KMS-11 (cell line): ENCODE data around the gene CTCF.
A peak's percentile ranks its signal among the peaks of the same experiment; 100 is the strongest.

Experiments
- H2AFZ ChIP-seq: fragments of 200-600 bp; sonication (generic); 2 replicates; pipeline ENCODE4 v1.6.1; 2016; ENCODE audit warnings: antibody characterized with exemption, mixed run types, low read depth
- H3K27ac ChIP-seq: fragments of 200-600 bp; sonication (generic); 2 replicates; pipeline ENCODE4 v1.6.1; 2016; ENCODE audit warnings: mild to moderate bottlenecking, mixed run types
- H3K27me3 ChIP-seq: fragments of 200-600 bp; sonication (generic); 2 replicates; pipeline ENCODE4 v1.6.1; 2017; ENCODE audit warnings: mild to moderate bottlenecking, low read depth, mixed run types, moderate library complexity; ENCODE audit not compliant: insufficient read depth
- H3K36me3 ChIP-seq: fragments of 200-600 bp; sonication (generic); 2 replicates; pipeline ENCODE4 v1.6.1; 2017; ENCODE audit warnings: mild to moderate bottlenecking, mixed run types; ENCODE audit not compliant: insufficient read depth
- H3K4me1 ChIP-seq: fragments of 200-600 bp; sonication (generic); 2 replicates; pipeline ENCODE4 v1.6.1; 2016; ENCODE audit warnings: mild to moderate bottlenecking, low read depth, mixed run types; ENCODE audit not compliant: poor library complexity, severe bottlenecking
- H3K4me2 ChIP-seq: fragments of 200-600 bp; sonication (generic); 2 replicates; pipeline ENCODE4 v1.7.0; 2016; ENCODE audit warnings: mild to moderate bottlenecking, mixed run types
- H3K4me3 ChIP-seq: fragments of 200-600 bp; sonication (generic); IDR thresholded peaks from 2 replicates; pipeline ENCODE4 v1.6.1; 2017; ENCODE audit warnings: low read depth, low read length, mixed read lengths; ENCODE audit not compliant: insufficient read depth
- H3K79me2 ChIP-seq: fragments of 200-600 bp; sonication (generic); 2 replicates; pipeline ENCODE4 v1.6.1; 2016; ENCODE audit warnings: low read depth, mixed run types; ENCODE audit not compliant: insufficient read depth
- H3K9ac ChIP-seq: fragments of 200-600 bp; sonication (generic); 2 replicates; pipeline ENCODE4 v1.6.1; 2016; ENCODE audit warnings: mild to moderate bottlenecking, mixed run types
- H4K20me1 ChIP-seq: fragments of 200-600 bp; sonication (generic); 2 replicates; pipeline ENCODE4 v1.6.1; 2016; ENCODE audit warnings: mild to moderate bottlenecking, mixed run types; ENCODE audit not compliant: insufficient read depth
- TF ChIP-seq, protein P1 (sequence below): fragments of 200-600 bp; sonication (generic); conservative IDR thresholded peaks from 2 replicates; pipeline ENCODE4 v1.6.1; 2017; ENCODE audit warnings: low read depth, mild to moderate bottlenecking, antibody characterized with exemption, low read length, moderate library complexity, mixed read lengths

Gene CTCF

DNA sequence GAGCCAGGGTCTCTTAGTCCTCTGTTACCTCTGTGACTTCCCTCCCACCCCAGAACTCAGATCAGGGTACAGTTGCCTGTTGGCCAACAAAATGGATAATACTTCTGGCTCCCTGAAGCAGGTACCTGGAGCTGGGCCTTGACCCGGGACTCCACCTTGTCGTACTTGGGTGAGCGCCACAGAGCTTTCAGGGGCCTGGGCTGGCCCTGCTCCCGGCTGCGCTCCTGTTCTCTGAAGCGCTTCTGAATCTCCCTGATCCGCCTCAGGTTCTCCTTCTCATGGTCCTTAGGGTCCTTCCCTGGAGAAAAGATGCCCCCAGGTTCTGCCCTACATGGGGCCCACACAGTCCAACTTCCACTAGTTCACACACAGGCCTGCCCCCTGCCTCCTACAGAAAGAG lies 102.5 kb downstream of the CTCF start:
- no peak overlapping the region for H3K27ac ChIP-seq
- H3K27me3 ChIP-seq, result no peaks in the 10 kb centered on the region
- peaks cover 33% of the 10 kb centered on the region for H3K4me1 ChIP-seq
- H3K4me2 ChIP-seq, result no peak overlapping the region
- H3K9ac ChIP-seq, result no peak overlapping the region
- TF ChIP-seq, protein P1, sequence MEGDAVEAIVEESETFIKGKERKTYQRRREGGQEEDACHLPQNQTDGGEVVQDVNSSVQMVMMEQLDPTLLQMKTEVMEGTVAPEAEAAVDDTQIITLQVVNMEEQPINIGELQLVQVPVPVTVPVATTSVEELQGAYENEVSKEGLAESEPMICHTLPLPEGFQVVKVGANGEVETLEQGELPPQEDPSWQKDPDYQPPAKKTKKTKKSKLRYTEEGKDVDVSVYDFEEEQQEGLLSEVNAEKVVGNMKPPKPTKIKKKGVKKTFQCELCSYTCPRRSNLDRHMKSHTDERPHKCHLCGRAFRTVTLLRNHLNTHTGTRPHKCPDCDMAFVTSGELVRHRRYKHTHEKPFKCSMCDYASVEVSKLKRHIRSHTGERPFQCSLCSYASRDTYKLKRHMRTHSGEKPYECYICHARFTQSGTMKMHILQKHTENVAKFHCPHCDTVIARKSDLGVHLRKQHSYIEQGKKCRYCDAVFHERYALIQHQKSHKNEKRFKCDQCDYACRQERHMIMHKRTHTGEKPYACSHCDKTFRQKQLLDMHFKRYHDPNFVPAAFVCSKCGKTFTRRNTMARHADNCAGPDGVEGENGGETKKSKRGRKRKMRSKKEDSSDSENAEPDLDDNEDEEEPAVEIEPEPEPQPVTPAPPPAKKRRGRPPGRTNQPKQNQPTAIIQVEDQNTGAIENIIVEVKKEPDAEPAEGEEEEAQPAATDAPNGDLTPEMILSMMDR, result no peak
- H3K36me3 ChIP-seq, result no peaks in the 10 kb centered on the region
- no peaks in the 10 kb centered on the region for H4K20me1 ChIP-seq
- no peak overlapping the region for H3K4me3 ChIP-seq
- H2AFZ ChIP-seq, result no peak overlapping the region
- H3K79me2 ChIP-seq, result no peaks in the 10 kb centered on the region; the same call in 1 of the 2 replicates

DNA sequence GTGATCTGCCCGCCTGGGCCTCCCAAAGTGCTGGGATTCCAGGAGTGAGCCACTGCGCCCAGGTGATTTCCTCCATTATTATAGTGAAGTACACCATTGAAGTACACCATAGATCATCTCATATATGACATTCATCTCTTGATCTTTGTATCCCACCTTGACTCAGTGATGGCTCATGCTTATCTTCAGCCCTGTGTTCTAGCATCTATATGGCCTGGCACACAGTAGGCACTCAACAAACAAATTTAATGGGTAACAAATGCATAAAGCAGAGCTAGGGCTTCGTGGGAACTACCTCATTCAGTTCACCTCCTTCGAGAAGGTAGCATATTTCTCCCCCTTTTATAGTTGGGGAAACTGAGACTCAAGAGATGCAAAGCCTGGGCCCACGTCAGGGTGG lies 103.3 kb downstream of the CTCF start:
- peak overlapping the region; percentile 89; the same call in 1 of the 2 replicates for H2AFZ ChIP-seq
- no peaks in the 10 kb centered on the region for H3K36me3 ChIP-seq
- peak overlapping the region; percentile 60 for H3K9ac ChIP-seq
- no peaks in the 10 kb centered on the region; the same call in 1 of the 2 replicates for H3K79me2 ChIP-seq
- H3K4me1 ChIP-seq, result peaks cover 34% of the 10 kb centered on the region
- H3K27ac ChIP-seq, result peak overlapping the region; percentile 59
- H3K27me3 ChIP-seq, result no peaks in the 10 kb centered on the region
- TF ChIP-seq, protein P1, result no peak
- no peaks in the 10 kb centered on the region for H4K20me1 ChIP-seq
- no peak overlapping the region for H3K4me3 ChIP-seq
- peak overlapping the region; percentile 90 for H3K4me2 ChIP-seq

DNA sequence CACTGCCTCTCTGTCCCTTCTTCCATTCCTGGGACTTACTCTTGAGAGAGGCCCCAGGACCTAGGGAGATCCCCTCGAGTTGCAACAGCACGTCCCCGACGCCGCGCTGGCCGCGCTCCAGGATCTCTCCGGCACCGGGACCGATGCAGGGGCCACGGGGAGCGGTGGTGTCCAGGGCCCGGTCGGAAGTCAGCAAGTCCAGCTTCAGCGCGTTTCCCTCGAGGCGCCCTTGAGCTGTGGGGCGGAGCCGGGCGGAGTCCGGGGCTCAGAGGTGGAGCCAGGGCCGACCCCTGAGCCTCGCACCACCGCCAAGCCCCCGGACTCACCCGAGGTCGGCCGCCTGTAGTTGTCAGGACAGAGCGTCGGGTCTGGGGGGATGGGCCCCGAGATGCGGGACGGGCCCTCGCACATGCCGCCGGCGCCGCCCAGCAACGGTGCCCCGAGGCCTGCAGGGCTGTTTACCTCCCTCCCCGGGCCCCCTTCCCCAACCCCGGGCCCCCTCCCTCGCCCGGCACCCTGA lies 103.8 kb downstream of the CTCF start:
- Histone ChIP-seq H3K79me2 (no peaks in the 10 kb centered on the region; the same call in 1 of the 2 replicates), H3K9ac (peak overlapping the region; percentile 60), H3K4me2 (peak overlapping the region; percentile 90), H3K4me1 (peaks cover 33% of the 10 kb centered on the region), H3K27ac (peak overlapping the region; percentile 59), H4K20me1 (no peaks in the 10 kb centered on the region), H3K27me3 (no peaks in the 10 kb centered on the region), H3K4me3 (no peak overlapping the region), H2AFZ (peak overlapping the region; percentile 89), H3K36me3 (no peaks in the 10 kb centered on the region)
- TF ChIP-seq, protein P1, result no peak

DNA sequence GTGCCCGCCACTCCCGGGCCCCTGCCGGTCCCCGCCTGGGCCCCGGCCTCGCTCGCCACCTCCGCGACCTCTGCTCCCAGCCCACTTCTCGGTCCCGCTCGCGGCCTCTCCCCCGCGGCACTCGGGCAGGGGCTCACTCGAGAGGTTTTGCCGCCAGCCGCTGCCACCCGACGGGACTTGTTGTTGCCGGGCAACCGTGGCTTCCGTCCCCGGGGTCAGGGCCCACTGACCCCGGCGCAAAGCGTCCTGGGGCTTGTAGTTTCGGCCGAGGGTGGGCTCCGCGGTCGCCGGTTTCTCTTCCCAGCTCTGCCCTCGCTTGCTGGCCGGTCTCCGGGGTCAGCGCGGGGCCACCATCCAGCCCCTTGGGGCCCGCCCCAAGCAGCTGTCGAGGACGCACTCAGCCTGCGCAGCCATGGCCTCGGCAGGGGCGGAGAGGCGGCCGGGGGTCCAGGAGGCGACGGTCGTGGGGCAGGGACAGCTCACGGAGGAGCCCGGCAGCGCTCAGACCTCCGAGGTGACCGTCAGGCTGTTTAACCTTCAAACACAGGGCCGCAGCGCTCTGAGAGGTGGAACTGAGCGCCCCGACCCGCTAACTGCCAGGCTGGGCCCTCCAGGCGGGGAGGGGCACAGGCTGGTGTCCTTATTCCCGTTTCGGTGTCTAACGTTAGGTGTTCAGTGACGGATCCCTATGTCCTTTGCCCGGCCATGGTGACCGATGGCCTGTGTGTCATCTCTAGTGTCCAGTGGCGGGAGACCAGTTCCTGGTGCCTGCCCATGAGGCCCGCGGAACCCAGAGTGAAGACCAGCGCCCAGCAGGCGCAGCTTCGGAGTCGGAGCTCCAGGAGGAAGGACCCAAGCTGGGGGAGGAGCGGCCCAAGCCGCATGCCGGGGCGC lies 104.5 kb downstream of the CTCF start, which contains the start of the genes C16orf86 and ENKD1:
C16orf86 (plus strand) TSS at position 256 of the 894 bp plus-strand sequence; CDS start at position 413, 157 bp downstream.
ENKD1 (minus strand) TSS at position 192 of the 894 bp plus-strand sequence. CDS start 308 bp downstream, outside the sequence.
- Histone ChIP-seq H3K4me3 (no peak within 1 kb of the TSS), H3K4me1 (peaks cover 29% of the 10 kb centered on the region), H3K27me3 (no peaks in the 10 kb centered on the region), H4K20me1 (no peaks in the 10 kb centered on the region), H3K9ac (peak within 1 kb of the TSS; percentile 60), H3K36me3 (no peaks in the 10 kb centered on the region), H3K4me2 (peak within 1 kb of the TSS; percentile 90), H3K27ac (peak within 1 kb of the TSS; percentile 59), H3K79me2 (no peaks in the 10 kb centered on the region; the same call in 1 of the 2 replicates), H2AFZ (peak within 1 kb of the TSS; percentile 89)
- TF ChIP-seq, protein P1, result no peak
